GM18502 (cell line): Measurements from ENCODE around the gene FGF13.

Experiments used
- ATAC-seq: cut with Tn5 transposase; IDR thresholded peaks from one replicate; pipeline ENCODE4 v1.9.1; 2021; ENCODE audit warnings: mild to moderate bottlenecking; ENCODE audit not compliant: unreplicated experiment, poor library complexity

Gene FGF13

GRCh38 chrX:138669693-138670092 is 41.8 kb downstream of the FGF13 start:
- no peak for ATAC-seq

- no peak for ATAC-seq
Observed at GRCh38 chrX:138664466-138664865, 47.1 kb downstream of the FGF13 start.

- no peak for ATAC-seq
Observed at GRCh38 chrX:138664016-138664415, 47.5 kb downstream of the FGF13 start.

GRCh38 chrX:138651494-138651893 is 60.0 kb downstream of the FGF13 start:
- no peak for ATAC-seq

GRCh38 chrX:138648568-138648967 is 62.9 kb downstream of the FGF13 start:
- no peak for ATAC-seq

GRCh38 chrX:138638996-138639395 is 72.5 kb downstream of the FGF13 start:
- ATAC-seq, result no peak
